HFF-Myc (cell line): ENCODE measurements around the gene LRRC49.

Source experiments
- DNase-seq: peaks from one replicate; pipeline ENCODE4 v3.0.0-alpha.2; 2011; ENCODE audit warnings: low read depth; ENCODE audit errors: extremely low read depth
- H3K4me3 ChIP-seq: replicated peaks from 2 replicates; pipeline ENCODE4 v1.5.1; 2011; ENCODE audit warnings: low read depth, mild to moderate bottlenecking, control low read depth, low read length
- CTCF ChIP-seq: IDR thresholded peaks from 2 replicates; pipeline ENCODE4 v1.5.1; 2012; ENCODE audit warnings: mild to moderate bottlenecking, low read depth, low read length, control low read depth; ENCODE audit errors: missing control alignments

The LRRC49 gene

GRCh38 chr15:70910958-70911357, 18.3 kb downstream of the LRRC49 start:
- no peak for TF ChIP-seq CTCF
- DNase-seq: no peak
- no peak overlapping the region for H3K4me3 ChIP-seq

- DNase-seq: no peak
- TF ChIP-seq CTCF: no peak
- no peak overlapping the region for H3K4me3 ChIP-seq
Measured at GRCh38 chr15:70912187-70912586, 19.6 kb downstream of the LRRC49 start.

- no peak for DNase-seq
- H3K4me3 ChIP-seq: no peak overlapping the region
- no peak for TF ChIP-seq CTCF
Measured at GRCh38 chr15:70916531-70916930, 23.9 kb downstream of the LRRC49 start.

GRCh38 chr15:70917955-70918354, 25.3 kb downstream of the LRRC49 start:
- DNase-seq: no peak

GRCh38 chr15:70920981-70921696, 28.5 kb downstream of the LRRC49 start:
- DNase-seq: no peak
- no peak for TF ChIP-seq CTCF
- H3K4me3 ChIP-seq: no peak overlapping the region

More at GRCh38 chr15:70917955-70918354, 25.3 kb downstream of the LRRC49 start:
- H3K4me3 ChIP-seq: no peak overlapping the region
- no peak for TF ChIP-seq CTCF

- no peak for DNase-seq
- TF ChIP-seq CTCF: no peak
- H3K4me3 ChIP-seq: no peak overlapping the region
Measured at GRCh38 chr15:70922119-70922518, 29.5 kb downstream of the LRRC49 start.
